Measurements from ENCODE around the gene HEPACAM.

The HEPACAM gene

DNA sequence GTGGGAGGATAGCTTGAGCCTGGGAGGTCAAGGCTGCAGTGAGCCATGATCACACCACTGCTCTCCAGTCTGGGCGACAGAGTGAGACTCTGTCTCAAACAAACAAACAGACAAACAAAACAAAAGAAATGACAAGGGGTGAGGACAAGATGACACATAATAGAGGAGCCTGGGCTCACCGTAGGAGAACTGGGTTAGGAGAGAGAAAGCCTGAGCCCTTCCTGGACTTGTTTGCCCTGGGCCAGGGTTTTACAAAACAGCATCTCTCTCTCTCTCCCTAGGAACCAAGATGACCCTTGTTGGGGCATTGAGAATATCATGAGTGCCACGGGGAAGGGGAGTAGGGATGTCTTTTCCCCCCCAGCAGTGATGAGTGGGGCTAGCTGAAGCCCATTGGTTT lies 54.9 kb downstream of the HEPACAM start (continued):
- TF ChIP-seq, protein P1, sequence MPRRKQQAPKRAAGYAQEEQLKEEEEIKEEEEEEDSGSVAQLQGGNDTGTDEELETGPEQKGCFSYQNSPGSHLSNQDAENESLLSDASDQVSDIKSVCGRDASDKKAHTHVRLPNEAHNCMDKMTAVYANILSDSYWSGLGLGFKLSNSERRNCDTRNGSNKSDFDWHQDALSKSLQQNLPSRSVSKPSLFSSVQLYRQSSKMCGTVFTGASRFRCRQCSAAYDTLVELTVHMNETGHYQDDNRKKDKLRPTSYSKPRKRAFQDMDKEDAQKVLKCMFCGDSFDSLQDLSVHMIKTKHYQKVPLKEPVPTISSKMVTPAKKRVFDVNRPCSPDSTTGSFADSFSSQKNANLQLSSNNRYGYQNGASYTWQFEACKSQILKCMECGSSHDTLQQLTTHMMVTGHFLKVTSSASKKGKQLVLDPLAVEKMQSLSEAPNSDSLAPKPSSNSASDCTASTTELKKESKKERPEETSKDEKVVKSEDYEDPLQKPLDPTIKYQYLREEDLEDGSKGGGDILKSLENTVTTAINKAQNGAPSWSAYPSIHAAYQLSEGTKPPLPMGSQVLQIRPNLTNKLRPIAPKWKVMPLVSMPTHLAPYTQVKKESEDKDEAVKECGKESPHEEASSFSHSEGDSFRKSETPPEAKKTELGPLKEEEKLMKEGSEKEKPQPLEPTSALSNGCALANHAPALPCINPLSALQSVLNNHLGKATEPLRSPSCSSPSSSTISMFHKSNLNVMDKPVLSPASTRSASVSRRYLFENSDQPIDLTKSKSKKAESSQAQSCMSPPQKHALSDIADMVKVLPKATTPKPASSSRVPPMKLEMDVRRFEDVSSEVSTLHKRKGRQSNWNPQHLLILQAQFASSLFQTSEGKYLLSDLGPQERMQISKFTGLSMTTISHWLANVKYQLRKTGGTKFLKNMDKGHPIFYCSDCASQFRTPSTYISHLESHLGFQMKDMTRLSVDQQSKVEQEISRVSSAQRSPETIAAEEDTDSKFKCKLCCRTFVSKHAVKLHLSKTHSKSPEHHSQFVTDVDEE (CRISPR knock-in tag; IDR thresholded peaks at IDR 0.05): no peak
- TF ChIP-seq GLIS3 (CRISPR knock-in tag; IDR thresholded peaks at IDR 0.05) (no peak), ISL1 (CRISPR knock-in tag; IDR thresholded peaks at IDR 0.05) (no peak), ZNF565 (CRISPR knock-in tag; conservative IDR thresholded peaks at IDR 0.05; ENCODE audit: low read depth) (no peak), TOX (CRISPR knock-in tag; IDR thresholded peaks at IDR 0.05; ENCODE audit: borderline replicate concordance) (no peak), ARNTL (CRISPR knock-in tag; IDR thresholded peaks at IDR 0.05; ENCODE audit: borderline replicate concordance, low read depth) (no peak), ZFP3 (CRISPR knock-in tag; IDR thresholded peaks at IDR 0.05) (no peak), ZNF70 (CRISPR knock-in tag; IDR thresholded peaks at IDR 0.05) (no peak)

DNA sequence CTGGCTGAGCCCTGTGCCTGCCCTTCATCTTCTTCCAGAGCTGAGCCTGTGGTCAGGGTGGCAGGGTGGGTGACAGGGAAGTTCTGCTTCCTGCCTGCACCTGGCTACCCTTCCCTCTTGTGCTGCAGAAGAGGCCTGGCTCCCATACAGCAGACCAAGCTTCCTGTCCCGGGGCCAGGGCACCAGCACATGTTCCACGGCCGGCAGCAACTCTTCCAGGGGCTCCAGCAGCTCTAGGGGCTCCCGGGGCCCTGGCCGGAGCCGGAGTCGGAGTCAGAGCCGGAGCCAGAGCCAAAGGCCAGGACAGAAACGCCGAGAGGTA lies 55.6 kb downstream of the HEPACAM start:
- TF ChIP-seq, protein P2, sequence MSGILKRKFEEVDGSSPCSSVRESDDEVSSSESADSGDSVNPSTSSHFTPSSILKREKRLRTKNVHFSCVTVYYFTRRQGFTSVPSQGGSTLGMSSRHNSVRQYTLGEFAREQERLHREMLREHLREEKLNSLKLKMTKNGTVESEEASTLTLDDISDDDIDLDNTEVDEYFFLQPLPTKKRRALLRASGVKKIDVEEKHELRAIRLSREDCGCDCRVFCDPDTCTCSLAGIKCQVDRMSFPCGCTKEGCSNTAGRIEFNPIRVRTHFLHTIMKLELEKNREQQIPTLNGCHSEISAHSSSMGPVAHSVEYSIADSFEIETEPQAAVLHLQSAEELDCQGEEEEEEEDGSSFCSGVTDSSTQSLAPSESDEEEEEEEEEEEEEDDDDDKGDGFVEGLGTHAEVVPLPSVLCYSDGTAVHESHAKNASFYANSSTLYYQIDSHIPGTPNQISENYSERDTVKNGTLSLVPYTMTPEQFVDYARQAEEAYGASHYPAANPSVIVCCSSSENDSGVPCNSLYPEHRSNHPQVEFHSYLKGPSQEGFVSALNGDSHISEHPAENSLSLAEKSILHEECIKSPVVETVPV (CRISPR knock-in tag; IDR thresholded peaks at IDR 0.05): no peak
- TF ChIP-seq ARNTL (CRISPR knock-in tag; IDR thresholded peaks at IDR 0.05; ENCODE audit: borderline replicate concordance, low read depth) (no peak), TOX (CRISPR knock-in tag; IDR thresholded peaks at IDR 0.05; ENCODE audit: borderline replicate concordance) (no peak), ZC3H10 (CRISPR knock-in tag; IDR thresholded peaks at IDR 0.05) (no peak), TCF4 (CRISPR knock-in tag; IDR thresholded peaks at IDR 0.05; ENCODE audit: borderline replicate concordance) (no peak), RARB (CRISPR knock-in tag; IDR thresholded peaks at IDR 0.05) (no peak), PPARA (CRISPR knock-in tag; IDR thresholded peaks at IDR 0.05; ENCODE audit: borderline replicate concordance) (no peak), ISL1 (CRISPR knock-in tag; IDR thresholded peaks at IDR 0.05) (no peak)
- TF ChIP-seq, protein P3, sequence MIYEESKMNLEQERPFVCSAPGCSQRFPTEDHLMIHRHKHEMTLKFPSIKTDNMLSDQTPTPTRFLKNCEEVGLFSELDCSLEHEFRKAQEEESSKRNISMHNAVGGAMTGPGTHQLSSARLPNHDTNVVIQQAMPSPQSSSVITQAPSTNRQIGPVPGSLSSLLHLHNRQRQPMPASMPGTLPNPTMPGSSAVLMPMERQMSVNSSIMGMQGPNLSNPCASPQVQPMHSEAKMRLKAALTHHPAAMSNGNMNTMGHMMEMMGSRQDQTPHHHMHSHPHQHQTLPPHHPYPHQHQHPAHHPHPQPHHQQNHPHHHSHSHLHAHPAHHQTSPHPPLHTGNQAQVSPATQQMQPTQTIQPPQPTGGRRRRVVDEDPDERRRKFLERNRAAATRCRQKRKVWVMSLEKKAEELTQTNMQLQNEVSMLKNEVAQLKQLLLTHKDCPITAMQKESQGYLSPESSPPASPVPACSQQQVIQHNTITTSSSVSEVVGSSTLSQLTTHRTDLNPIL (CRISPR knock-in tag; IDR thresholded peaks at IDR 0.05; ENCODE audit: low read depth): no peak
- no peak for ATAC-seq

DNA sequence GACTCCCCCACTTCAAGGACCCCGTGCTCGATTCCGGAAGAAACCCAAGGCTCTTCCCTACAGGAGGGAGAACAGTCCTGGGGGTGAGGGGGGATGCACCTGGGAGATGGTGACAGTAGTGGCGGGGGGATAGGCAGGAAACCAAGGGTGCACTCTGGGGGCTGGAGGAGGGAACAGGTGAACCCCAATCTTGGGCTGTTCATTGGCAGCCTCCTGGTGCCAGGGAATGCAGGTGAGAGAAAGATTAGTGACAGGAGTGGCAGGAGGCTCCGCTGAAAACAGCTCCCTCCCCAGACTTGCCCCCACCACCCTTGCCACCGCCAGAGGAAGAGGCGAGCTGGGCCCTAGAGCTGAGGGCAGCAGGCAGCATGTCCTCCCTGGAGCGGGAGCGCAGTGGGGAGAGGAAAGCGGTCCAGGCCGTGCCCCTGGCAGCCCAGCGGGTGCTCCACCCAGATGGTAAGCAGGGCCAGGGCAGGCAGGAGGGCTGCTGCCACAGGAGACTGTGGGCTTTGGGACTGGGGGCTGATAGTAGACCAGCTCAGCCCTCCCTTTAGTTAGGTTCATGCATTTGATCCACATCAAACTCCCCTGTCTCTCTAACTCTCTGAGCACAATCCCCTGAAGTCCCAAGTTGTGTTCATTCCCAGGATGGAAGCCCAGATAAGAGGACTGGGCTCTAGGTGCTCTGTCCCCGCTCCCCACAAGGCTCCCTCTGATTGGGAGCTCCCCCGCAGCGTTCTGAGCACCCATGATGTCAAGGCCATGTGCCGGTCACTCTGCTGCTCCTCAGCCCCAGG lies 56.2 kb downstream of the HEPACAM start:
- TF ChIP-seq ISL1 (CRISPR knock-in tag; IDR thresholded peaks at IDR 0.05): no peak
- TF ChIP-seq, protein P4, sequence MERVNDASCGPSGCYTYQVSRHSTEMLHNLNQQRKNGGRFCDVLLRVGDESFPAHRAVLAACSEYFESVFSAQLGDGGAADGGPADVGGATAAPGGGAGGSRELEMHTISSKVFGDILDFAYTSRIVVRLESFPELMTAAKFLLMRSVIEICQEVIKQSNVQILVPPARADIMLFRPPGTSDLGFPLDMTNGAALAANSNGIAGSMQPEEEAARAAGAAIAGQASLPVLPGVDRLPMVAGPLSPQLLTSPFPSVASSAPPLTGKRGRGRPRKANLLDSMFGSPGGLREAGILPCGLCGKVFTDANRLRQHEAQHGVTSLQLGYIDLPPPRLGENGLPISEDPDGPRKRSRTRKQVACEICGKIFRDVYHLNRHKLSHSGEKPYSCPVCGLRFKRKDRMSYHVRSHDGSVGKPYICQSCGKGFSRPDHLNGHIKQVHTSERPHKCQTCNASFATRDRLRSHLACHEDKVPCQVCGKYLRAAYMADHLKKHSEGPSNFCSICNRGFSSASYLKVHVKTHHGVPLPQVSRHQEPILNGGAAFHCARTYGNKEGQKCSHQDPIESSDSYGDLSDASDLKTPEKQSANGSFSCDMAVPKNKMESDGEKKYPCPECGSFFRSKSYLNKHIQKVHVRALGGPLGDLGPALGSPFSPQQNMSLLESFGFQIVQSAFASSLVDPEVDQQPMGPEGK (CRISPR knock-in tag; IDR thresholded peaks at IDR 0.05; ENCODE audit: borderline replicate concordance): no peak
- no peak for TF ChIP-seq ZC3H10 (CRISPR knock-in tag; IDR thresholded peaks at IDR 0.05)
- TF ChIP-seq, protein P2 (CRISPR knock-in tag; IDR thresholded peaks at IDR 0.05): no peak
- no peak for TF ChIP-seq RARB (CRISPR knock-in tag; IDR thresholded peaks at IDR 0.05)
- TF ChIP-seq ZFP3 (CRISPR knock-in tag; IDR thresholded peaks at IDR 0.05): no peak
- no peak for TF ChIP-seq ESRRG (CRISPR knock-in tag; IDR thresholded peaks at IDR 0.05)
- TF ChIP-seq, protein P3 (CRISPR knock-in tag; IDR thresholded peaks at IDR 0.05; ENCODE audit: low read depth): no peak
- TF ChIP-seq, protein P5, sequence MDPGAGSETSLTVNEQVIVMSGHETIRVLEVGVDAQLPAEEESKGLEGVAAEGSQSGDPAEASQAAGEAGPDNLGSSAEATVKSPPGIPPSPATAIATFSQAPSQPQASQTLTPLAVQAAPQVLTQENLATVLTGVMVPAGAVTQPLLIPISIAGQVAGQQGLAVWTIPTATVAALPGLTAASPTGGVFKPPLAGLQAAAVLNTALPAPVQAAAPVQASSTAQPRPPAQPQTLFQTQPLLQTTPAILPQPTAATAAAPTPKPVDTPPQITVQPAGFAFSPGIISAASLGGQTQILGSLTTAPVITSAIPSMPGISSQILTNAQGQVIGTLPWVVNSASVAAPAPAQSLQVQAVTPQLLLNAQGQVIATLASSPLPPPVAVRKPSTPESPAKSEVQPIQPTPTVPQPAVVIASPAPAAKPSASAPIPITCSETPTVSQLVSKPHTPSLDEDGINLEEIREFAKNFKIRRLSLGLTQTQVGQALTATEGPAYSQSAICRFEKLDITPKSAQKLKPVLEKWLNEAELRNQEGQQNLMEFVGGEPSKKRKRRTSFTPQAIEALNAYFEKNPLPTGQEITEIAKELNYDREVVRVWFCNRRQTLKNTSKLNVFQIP (CRISPR knock-in tag; IDR thresholded peaks at IDR 0.05; ENCODE audit: borderline replicate concordance, low read depth): no peak
- no peak for TF ChIP-seq ZNF70 (CRISPR knock-in tag; IDR thresholded peaks at IDR 0.05)
- TF ChIP-seq ZNF565 (CRISPR knock-in tag; conservative IDR thresholded peaks at IDR 0.05; ENCODE audit: low read depth): no peak
- no peak for TF ChIP-seq BACH2 (CRISPR knock-in tag; IDR thresholded peaks at IDR 0.05; ENCODE audit: borderline replicate concordance)
- TF ChIP-seq ZFP30 (CRISPR knock-in tag; IDR thresholded peaks at IDR 0.05): no peak
- no peak for TF ChIP-seq TCF4 (CRISPR knock-in tag; IDR thresholded peaks at IDR 0.05; ENCODE audit: borderline replicate concordance)
- TF ChIP-seq SNAI2 (CRISPR knock-in tag; IDR thresholded peaks at IDR 0.05): no peak
- TF ChIP-seq TOX (CRISPR knock-in tag; IDR thresholded peaks at IDR 0.05; ENCODE audit: borderline replicate concordance): no peak
- TF ChIP-seq OSR1 (CRISPR knock-in tag; IDR thresholded peaks at IDR 0.05): no peak
- ATAC-seq: no peak
